Spinal cord (tissue), 10 donors: Measurements from ENCODE around the gene COQ4. TPM values are rescaled to one million over a fixed set of nuclear protein-coding genes. Genes with fewer than 3 reads are reported as not detected.
"Not testable (repeated sequence)": the region's sequence is repeated elsewhere in the genome, so short reads cannot be mapped to it uniquely, and the experiment has no call there.

ENCODE experiments used
- DNase-seq, 6 donors: peaks; one replicate each; pipeline versions ENCODE4 v3.0.0 to v3.0.0-alpha.2; 2013 to 2015; ENCODE audit warnings: low spot score in 6 of 6, low read depth in 4 of 6
- H3K27ac ChIP-seq: one replicate; pipeline ENCODE4 v1.5.1; 2013; ENCODE audit warnings: low read depth, low read length, control low read depth
- H3K27me3 ChIP-seq: one replicate; pipeline ENCODE4 v1.6.1; 2013; ENCODE audit warnings: low read length; ENCODE audit not compliant: control insufficient read depth, insufficient read depth
- H3K36me3 ChIP-seq: one replicate; pipeline ENCODE4 v1.6.1; 2013; ENCODE audit warnings: low read length; ENCODE audit not compliant: control insufficient read depth, insufficient read depth
- H3K4me1 ChIP-seq: one replicate; pipeline ENCODE4 v1.6.1; 2013; ENCODE audit warnings: low read length; ENCODE audit not compliant: control insufficient read depth, insufficient read depth
- H3K4me3 ChIP-seq: one replicate; pipeline ENCODE4 v1.5.1; 2013; ENCODE audit warnings: low read depth, low read length, control low read depth
- H3K9me3 ChIP-seq: one replicate; pipeline ENCODE4 v1.6.1; 2013; ENCODE audit warnings: low read length; ENCODE audit not compliant: control insufficient read depth, insufficient read depth
- WGBS: methylation state at CpG from one replicate; pipeline ENCODE4 v1.1.5; 2013; ENCODE audit warnings: missing lambda C conversion rate; ENCODE audit not compliant: insufficient coverage; 5-methylcytosine and 5-hydroxymethylcytosine counted together
- polyA plus RNA-seq, 2 donors: library from polyadenylated mRNA; unstranded; fragments of 120-200 nt; gene quantifications; one replicate each; pipeline ENCODE4 v1.2.1, GENCODE V29; 2013; ENCODE audit not compliant: insufficient read length in 2 of 2
- total RNA-seq, 2 donors: library from RNA; depleted of rRNA in 1 of 2; stranded (reverse); fragments of 120-200 nt in 1 of 2; fragments of >200 nt in 1 of 2; gene quantifications; one replicate each; pipeline versions ENCODE4 v1.2.3 to v1.2.4, GENCODE V29; 2013 to 2014
- donor health status: healthy.

The COQ4 gene
- total and polyA plus RNA-seq, 4 donors: 20.6 to 94.9 (median 66.7) TPM

- H3K27me3 ChIP-seq: no peaks in the 10 kb centered on the region
- peak overlapping the region; percentile 95 for H3K27ac ChIP-seq
- 1% methylated on average over 21 of the region's 21 CpGs for WGBS
- H3K4me3 ChIP-seq: peak overlapping the region; percentile 63
- H3K9me3 ChIP-seq: no peaks in the 10 kb centered on the region
- peaks cover 22% of the 10 kb centered on the region for H3K4me1 ChIP-seq
- peak in 1 of 6 donors; percentile 13 for DNase-seq
- H3K36me3 ChIP-seq: peaks cover 47% of the 10 kb centered on the region
These were observed 698 bp upstream of the COQ4 start for GRCh38 chr9:128321879-128322403.

GRCh38 chr9:128323212-128323730, 632 bp downstream of the COQ4 start:
- 4% methylated on average over 5 of the region's 16 CpGs for WGBS
- DNase-seq: no peak
- H3K27ac ChIP-seq: peak overlapping the region; percentile 95
- H3K36me3 ChIP-seq: peaks cover 54% of the 10 kb centered on the region
- peak overlapping the region; percentile 63 for H3K4me3 ChIP-seq
- no peaks in the 10 kb centered on the region for H3K27me3 ChIP-seq
- H3K9me3 ChIP-seq: no peaks in the 10 kb centered on the region
- peaks cover 18% of the 10 kb centered on the region for H3K4me1 ChIP-seq

- no peaks in the 10 kb centered on the region for H3K27me3 ChIP-seq
- H3K27ac ChIP-seq: no peak overlapping the region
- 100% methylated on average over 1 of the region's 12 CpGs for WGBS
- DNase-seq: no peak
- peaks cover 18% of the 10 kb centered on the region for H3K4me1 ChIP-seq
- H3K36me3 ChIP-seq: peaks cover 58% of the 10 kb centered on the region
- peak overlapping the region; percentile 63 for H3K4me3 ChIP-seq
- no peaks in the 10 kb centered on the region for H3K9me3 ChIP-seq
These were observed 1.2 kb downstream of the COQ4 start for GRCh38 chr9:128323791-128324190.

- H3K27ac ChIP-seq: no peak overlapping the region
- WGBS: no CpG with 5 or more reads among the region's 1 CpG
- no peaks in the 10 kb centered on the region for H3K27me3 ChIP-seq
- H3K9me3 ChIP-seq: no peaks in the 10 kb centered on the region
- peaks cover 59% of the 10 kb centered on the region for H3K36me3 ChIP-seq
- no peak for DNase-seq
- no peak overlapping the region for H3K4me3 ChIP-seq
- H3K4me1 ChIP-seq: peaks cover 18% of the 10 kb centered on the region
These were observed 1.8 kb downstream of the COQ4 start for GRCh38 chr9:128324401-128324800.

- H3K9me3 ChIP-seq: no peaks in the 10 kb centered on the region
- DNase-seq: no peak
- H3K36me3 ChIP-seq: peaks cover 50% of the 10 kb centered on the region
- peaks cover 18% of the 10 kb centered on the region for H3K4me1 ChIP-seq
- H3K4me3 ChIP-seq: no peak overlapping the region
- H3K27ac ChIP-seq: no peak overlapping the region
- no peaks in the 10 kb centered on the region for H3K27me3 ChIP-seq
- WGBS: 95% methylated on average over 13 of the region's 13 CpGs
These were observed 3.0 kb downstream of the COQ4 start for GRCh38 chr9:128325629-128326028.

GRCh38 chr9:128333451-128333869, 10.8 kb downstream of the COQ4 start:
- Histone ChIP-seq H3K4me3 (no peak overlapping the region), H3K4me1 (no peaks in the 10 kb centered on the region), H3K9me3 (no peaks in the 10 kb centered on the region), H3K27me3 (no peaks in the 10 kb centered on the region), H3K36me3 (peaks cover 54% of the 10 kb centered on the region), H3K27ac (no peak overlapping the region)
- no peak for DNase-seq
- 84% methylated on average over 11 of the region's 11 CpGs for WGBS

GRCh38 chr9:128335161-128335560, 12.5 kb downstream of the COQ4 start:
- Histone ChIP-seq H3K4me1 (peaks cover 3% of the 10 kb centered on the region), H3K27ac (no peak overlapping the region), H3K4me3 (no peak overlapping the region), H3K27me3 (no peaks in the 10 kb centered on the region), H3K9me3 (no peaks in the 10 kb centered on the region), H3K36me3 (peaks cover 48% of the 10 kb centered on the region)
- no peak for DNase-seq
- WGBS: 67% methylated on average over 1 of the region's 7 CpGs

- H3K36me3 ChIP-seq: peaks cover 43% of the 10 kb centered on the region
- H3K27ac ChIP-seq: no peak overlapping the region
- DNase-seq: no peak
- H3K4me1 ChIP-seq: peaks cover 5% of the 10 kb centered on the region
- 82% methylated on average over 2 of the region's 2 CpGs for WGBS
- H3K27me3 ChIP-seq: no peaks in the 10 kb centered on the region
- H3K9me3 ChIP-seq: no peaks in the 10 kb centered on the region
- H3K4me3 ChIP-seq: no peak overlapping the region
These were observed 13.3 kb downstream of the COQ4 start for GRCh38 chr9:128335914-128336313.

GRCh38 chr9:128337936-128338335, 15.3 kb downstream of the COQ4 start:
- Histone ChIP-seq H3K4me1 (peaks cover 13% of the 10 kb centered on the region), H3K4me3 (no peak overlapping the region), H3K9me3 (no peaks in the 10 kb centered on the region), H3K27ac (no peak overlapping the region), H3K36me3 (peaks cover 28% of the 10 kb centered on the region), H3K27me3 (no peaks in the 10 kb centered on the region)
- WGBS: 85% methylated on average over 3 of the region's 7 CpGs
- no peak for DNase-seq

- H3K27ac ChIP-seq, H3K27me3 ChIP-seq, DNase-seq, H3K4me3 ChIP-seq, H3K9me3 ChIP-seq: not testable (repeated sequence)
- H3K4me1 ChIP-seq: peaks cover 13% of the 10 kb centered on the region
- WGBS: 91% methylated on average over 4 of the region's 15 CpGs
- peaks cover 28% of the 10 kb centered on the region for H3K36me3 ChIP-seq
These were observed 16.4 kb downstream of the COQ4 start for GRCh38 chr9:128338852-128339614.
